ENCODE measurements around the gene ENTHD1. TPM values are rescaled to one million over a fixed set of nuclear protein-coding genes. Genes with fewer than 3 reads are reported as not detected.
A peak's percentile ranks its signal among the peaks of the same experiment; 100 is the strongest.

The ENTHD1 gene
- total and polyA plus RNA-seq, 8 donors, result not detected

DNA sequence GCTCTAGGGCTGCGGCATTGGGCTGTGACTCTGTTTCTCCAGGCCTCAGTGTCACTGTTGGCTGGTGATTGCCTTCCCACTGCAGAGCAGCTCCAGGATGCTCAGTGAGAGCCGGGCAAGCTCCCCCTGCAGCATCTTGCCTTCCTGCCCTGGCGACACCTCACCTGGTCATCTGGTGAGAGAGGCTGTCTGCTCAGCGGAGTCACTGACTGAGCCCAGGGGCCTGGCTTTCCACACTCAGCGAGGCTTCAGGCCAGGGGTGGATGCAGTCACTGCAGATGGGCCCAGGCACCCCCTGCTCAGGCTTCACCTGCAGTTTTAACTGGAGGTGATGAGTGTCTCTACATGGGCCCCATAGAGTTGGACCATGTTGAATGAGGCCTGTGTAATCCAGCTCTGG, 186.2 kb downstream of the ENTHD1 start:
- H3K27ac ChIP-seq, result no peak overlapping the region
- TF ChIP-seq CTCF (IDR thresholded peaks at IDR 0.05), result no peak
- TF ChIP-seq POLR2A (IDR thresholded peaks at IDR 0.05), result no peak
- TF ChIP-seq EP300 (IDR thresholded peaks at IDR 0.05), result no peak
- TF ChIP-seq POLR2AphosphoS5 (IDR thresholded peaks at IDR 0.05), result no peak
- no peaks in the 10 kb centered on the region for H3K36me3 ChIP-seq
- H3K4me3 ChIP-seq, result no peak overlapping the region
- peaks cover 0 to 10% (median 9%) of the 10 kb centered on the region in 4 donors for H3K4me1 ChIP-seq
- 68 to 97% (median 93%) methylated on average over 5 of the region's 5 CpGs for WGBS, 5 donors
- peaks cover 0 to 49% (median 2%) of the 10 kb centered on the region in 3 donors for H3K27me3 ChIP-seq
- intact Hi-C loops (cut with DNase I; ENCODE audit: low total_unique reads), result no loop called here
- no peaks in the 10 kb centered on the region for H3K9me3 ChIP-seq
- no peak for DNase-seq

DNA sequence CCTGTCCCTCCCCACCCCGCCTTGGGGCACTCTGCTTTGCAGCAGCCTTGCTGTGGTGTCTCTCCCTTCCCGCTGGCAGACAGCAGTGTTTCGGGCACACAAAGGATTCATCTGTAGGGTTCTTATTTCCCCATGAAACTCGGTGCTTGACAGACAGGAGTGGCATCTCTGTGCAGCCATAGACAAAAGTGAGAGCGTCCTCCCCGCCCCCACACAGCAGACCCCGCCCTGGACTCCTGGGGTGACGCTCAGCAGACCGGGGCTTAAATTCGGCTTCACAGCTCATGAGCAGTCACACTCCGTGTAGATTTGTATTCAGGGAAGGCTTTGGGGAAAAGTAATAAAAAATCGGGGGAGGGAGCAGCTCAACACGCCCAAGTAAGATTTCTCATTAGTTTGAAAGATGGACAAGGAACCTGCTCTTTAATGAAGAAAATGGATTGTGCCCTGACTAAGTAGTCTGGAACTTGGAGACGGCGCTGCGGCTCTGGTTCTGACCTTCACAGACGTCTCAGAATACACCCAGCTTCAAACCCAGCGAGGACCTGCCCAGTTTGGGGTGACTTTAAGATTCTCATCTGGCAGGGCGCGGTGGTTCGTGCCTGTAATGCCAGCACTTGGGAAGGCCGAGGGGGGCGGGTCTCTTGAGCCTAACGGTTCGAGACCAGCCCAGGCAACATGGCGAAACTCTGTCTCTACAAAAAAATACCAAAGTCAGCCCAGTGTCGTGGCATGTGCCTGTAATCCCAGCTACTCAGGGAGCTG, 187.0 kb downstream of the ENTHD1 start:
- Histone ChIP-seq H3K9me3 (no peaks in the 10 kb centered on the region), H3K4me1 (peaks cover 0 to 10% (median 9%) of the 10 kb centered on the region in 4 donors), H3K27me3 (peaks cover 0 to 43% (median 0%) of the 10 kb centered on the region in 3 donors), H3K4me3 (no peak overlapping the region), H3K36me3 (no peaks in the 10 kb centered on the region), H3K27ac (no peak overlapping the region)
- TF ChIP-seq POLR2A (IDR thresholded peaks at IDR 0.05) (no peak), EP300 (IDR thresholded peaks at IDR 0.05) (no peak), CTCF (IDR thresholded peaks at IDR 0.05) (no peak), POLR2AphosphoS5 (IDR thresholded peaks at IDR 0.05) (no peak)
- no peak for DNase-seq
- intact Hi-C loops (cut with DNase I; ENCODE audit: low total_unique reads), result no loop called here
- 67 to 79% (median 76%) methylated on average over 19 to 27 of the region's 27 CpGs for WGBS, 5 donors

DNA sequence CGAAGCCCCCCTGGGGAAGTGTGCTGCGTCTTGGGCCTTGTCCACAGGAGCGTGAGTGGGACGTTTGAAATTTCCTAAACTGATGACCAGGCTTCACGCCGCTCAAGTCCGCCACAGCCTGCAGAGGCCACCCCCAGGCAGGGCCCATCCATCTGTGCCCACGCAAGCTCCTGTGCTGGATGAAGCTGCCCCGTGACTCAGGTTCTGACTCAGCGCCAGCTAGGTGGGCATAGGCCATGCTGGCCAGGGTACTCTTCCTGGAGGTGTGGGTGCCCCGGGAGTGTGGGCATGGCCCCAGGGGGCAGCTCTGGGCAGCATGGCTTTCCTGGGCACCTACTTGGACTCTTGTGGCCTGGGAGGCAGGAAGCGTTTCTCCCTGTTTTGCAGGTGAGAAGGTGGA, 188.2 kb downstream of the ENTHD1 start:
- no peak overlapping the region for H3K27ac ChIP-seq
- no peak overlapping the region for H3K4me3 ChIP-seq
- H3K9me3 ChIP-seq, result no peaks in the 10 kb centered on the region
- TF ChIP-seq EP300 (IDR thresholded peaks at IDR 0.05) (no peak), CTCF (IDR thresholded peaks at IDR 0.05) (no peak), POLR2AphosphoS5 (IDR thresholded peaks at IDR 0.05) (no peak), POLR2A (IDR thresholded peaks at IDR 0.05) (no peak)
- no peak for DNase-seq
- 91 to 95% (median 92%) methylated on average over 4 to 12 of the region's 12 CpGs for WGBS, 5 donors
- peaks cover 0 to 37% (median 4%) of the 10 kb centered on the region in 3 donors for H3K27me3 ChIP-seq
- intact Hi-C loops (cut with DNase I; ENCODE audit: low total_unique reads), result no loop called here
- peaks cover 0 to 10% (median 9%) of the 10 kb centered on the region in 4 donors for H3K4me1 ChIP-seq
- H3K36me3 ChIP-seq, result no peaks in the 10 kb centered on the region

- Histone ChIP-seq H3K27me3 (peaks cover 0 to 37% (median 7%) of the 10 kb centered on the region in 3 donors), H3K9me3 (no peaks in the 10 kb centered on the region), H3K4me3 (no peak overlapping the region), H3K36me3 (no peaks in the 10 kb centered on the region), H3K4me1 (peaks cover 0 to 10% (median 9%) of the 10 kb centered on the region in 4 donors), H3K27ac (no peak overlapping the region)
- peak in 1 of 2 donors; percentile 77 for DNase-seq
- 48 to 62% (median 57%) methylated on average over 17 of the region's 17 CpGs for whole genome bisulfite sequencing, 5 donors
- TF ChIP-seq POLR2A (IDR thresholded peaks at IDR 0.05), result no peak
- no peak for TF ChIP-seq CTCF (IDR thresholded peaks at IDR 0.05)
- no peak for TF ChIP-seq POLR2AphosphoS5 (IDR thresholded peaks at IDR 0.05)
- TF ChIP-seq EP300 (IDR thresholded peaks at IDR 0.05), result no peak
- intact Hi-C loops (cut with DNase I; ENCODE audit: low total_unique reads), result no loop called here
These were observed 189.5 kb downstream of the ENTHD1 start for GRCh38 chr22:39703928-39704639.

Data from stomach (tissue), 9 donors.